K562 (cell line): ENCODE data around the gene VEGFB. TPM values are rescaled to one million over a fixed set of nuclear protein-coding genes. Genes with fewer than 3 reads are reported as not detected.

Experiments used
- ETV6 ChIP-seq, 3 experiments: fragments of 150-350 bp in 1 of 3; sonication (generic) in 1 of 3; formaldehyde crosslinking in 1 of 3; IDR thresholded peaks; 2 replicates each; pipeline versions ENCODE4 v1.6.1 to v1.8.0; 2014 to 2022; ENCODE audit warnings: borderline replicate concordance in 2 of 3, low read depth in 2 of 3, antibody characterized with exemption in 1 of 3, low read length in 1 of 3, mild to moderate bottlenecking in 1 of 3, missing genetic modification reagents in 1 of 3
- RFX1 ChIP-seq: fragments of 450-650 bp; IDR thresholded peaks from 2 replicates; pipeline ENCODE4 v1.6.1; 2016; ENCODE audit warnings: mild to moderate bottlenecking, moderate library complexity
- SPI1 ChIP-seq: IDR thresholded peaks from 2 replicates; pipeline ENCODE4 v1.6.1; 2011; ENCODE audit warnings: low read depth, low read length, control low read depth, borderline replicate concordance
- polyA plus RNA-seq, 8 experiments: library from polyadenylated mRNA; depleted of rRNA in 4 of 8; stranded (reverse) in 5 of 8; unstranded in 3 of 8; fragments of >200 nt; fragmentation: Nextera tagmentation in 2 of 8; fragmentation: Illumina TruSeq in 1 of 8; extraction: Ambion mirVana in 2 of 8; extraction: Trizol in 1 of 8; gene quantifications; 2 replicates each; pipeline versions ENCODE4 v1.2.1 to v1.2.3, GENCODE V29; 2011 to 2014; ENCODE audit warnings: inconsistent platforms in 1 of 8, missing spikeins in 1 of 8
- total RNA-seq, 7 experiments: library from RNA; depleted of rRNA in 6 of 7; stranded (reverse); fragments of >200 nt in 6 of 7; fragmentation: Illumina TruSeq in 2 of 7; extraction: Trizol in 2 of 7; gene quantifications; 2 replicates each; pipeline versions ENCODE4 v1.2.1 to v1.2.3, GENCODE V29; 2011 to 2021; ENCODE audit warnings: low replicate concordance in 1 of 7
- TF ChIP-seq, protein P1 (sequence below): fragments of 200-600 bp; sonication (generic); IDR thresholded peaks from one replicate; pipeline ENCODE4 v1.6.1; 2012; ENCODE audit warnings: mild to moderate bottlenecking, low read depth, low read length, inconsistent platforms
- TF ChIP-seq, protein P2 (sequence below): fragments of 250-450 bp; sonication (Bioruptor Pico); IDR thresholded peaks from 2 replicates; pipeline ENCODE4 v1.8.0; 2022; ENCODE audit warnings: moderate library complexity, mild to moderate bottlenecking, inconsistent platforms
- TF ChIP-seq, protein P3 (sequence below), 2 experiments: IDR thresholded peaks in 1 of 2; conservative IDR thresholded peaks in 1 of 2; 2 replicates each; pipeline ENCODE4 v1.6.1; 2016; ENCODE audit warnings: low read depth in 2 of 2, mild to moderate bottlenecking in 1 of 2, missing compliant biosample characterization in 1 of 2, missing genetic modification characterization in 1 of 2, moderate library complexity in 1 of 2

Gene VEGFB
- total and polyA plus RNA-seq, 9 of the 15 experiments (the other 6 are each of a cell fraction or from before 2014, with no cell fraction given): 11.0 to 83.4 (median 25.7) TPM

DNA sequence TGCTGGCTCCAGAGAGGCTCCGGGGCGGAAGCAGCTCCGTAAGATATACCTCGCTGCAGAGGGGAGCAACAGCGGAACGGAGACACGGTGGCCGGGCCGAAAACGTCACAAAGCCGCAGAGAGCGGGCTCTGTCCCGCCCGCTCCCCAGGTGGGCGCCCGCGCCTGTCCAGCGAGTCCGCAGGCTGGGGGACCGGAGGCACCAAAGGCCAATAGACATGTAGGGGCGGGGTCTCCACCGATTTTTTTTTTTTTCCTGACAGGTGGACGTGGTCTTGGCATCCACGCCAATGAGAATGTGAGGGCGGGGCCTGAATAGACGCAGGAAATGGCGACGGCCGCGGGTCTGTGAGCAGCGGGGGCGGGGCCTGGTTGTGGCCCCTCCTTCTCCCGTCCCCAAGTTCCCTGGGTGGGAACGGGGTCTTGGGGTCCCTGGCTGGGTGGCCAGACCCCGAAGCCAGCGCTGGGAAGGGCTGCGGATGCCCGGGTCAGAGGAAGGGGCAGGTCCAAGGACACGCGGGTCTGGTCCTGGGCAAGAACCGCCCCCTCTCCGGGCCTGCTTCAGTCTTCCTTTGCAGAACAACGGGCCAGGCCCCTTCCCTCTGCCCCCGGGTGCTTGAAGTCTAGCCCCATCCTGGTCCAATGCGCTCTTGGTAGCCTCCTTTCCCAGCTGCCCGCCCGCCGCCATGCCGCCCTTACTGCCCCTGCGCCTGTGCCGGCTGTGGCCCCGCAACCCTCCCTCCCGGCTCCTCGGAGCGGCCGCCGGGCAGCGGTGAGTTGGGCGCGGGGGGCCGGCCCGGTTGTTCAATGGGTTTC, 4.0 kb upstream of the VEGFB start, which contains the start of gene DNAJC4 (continued):
- TF ChIP-seq, protein P1, sequence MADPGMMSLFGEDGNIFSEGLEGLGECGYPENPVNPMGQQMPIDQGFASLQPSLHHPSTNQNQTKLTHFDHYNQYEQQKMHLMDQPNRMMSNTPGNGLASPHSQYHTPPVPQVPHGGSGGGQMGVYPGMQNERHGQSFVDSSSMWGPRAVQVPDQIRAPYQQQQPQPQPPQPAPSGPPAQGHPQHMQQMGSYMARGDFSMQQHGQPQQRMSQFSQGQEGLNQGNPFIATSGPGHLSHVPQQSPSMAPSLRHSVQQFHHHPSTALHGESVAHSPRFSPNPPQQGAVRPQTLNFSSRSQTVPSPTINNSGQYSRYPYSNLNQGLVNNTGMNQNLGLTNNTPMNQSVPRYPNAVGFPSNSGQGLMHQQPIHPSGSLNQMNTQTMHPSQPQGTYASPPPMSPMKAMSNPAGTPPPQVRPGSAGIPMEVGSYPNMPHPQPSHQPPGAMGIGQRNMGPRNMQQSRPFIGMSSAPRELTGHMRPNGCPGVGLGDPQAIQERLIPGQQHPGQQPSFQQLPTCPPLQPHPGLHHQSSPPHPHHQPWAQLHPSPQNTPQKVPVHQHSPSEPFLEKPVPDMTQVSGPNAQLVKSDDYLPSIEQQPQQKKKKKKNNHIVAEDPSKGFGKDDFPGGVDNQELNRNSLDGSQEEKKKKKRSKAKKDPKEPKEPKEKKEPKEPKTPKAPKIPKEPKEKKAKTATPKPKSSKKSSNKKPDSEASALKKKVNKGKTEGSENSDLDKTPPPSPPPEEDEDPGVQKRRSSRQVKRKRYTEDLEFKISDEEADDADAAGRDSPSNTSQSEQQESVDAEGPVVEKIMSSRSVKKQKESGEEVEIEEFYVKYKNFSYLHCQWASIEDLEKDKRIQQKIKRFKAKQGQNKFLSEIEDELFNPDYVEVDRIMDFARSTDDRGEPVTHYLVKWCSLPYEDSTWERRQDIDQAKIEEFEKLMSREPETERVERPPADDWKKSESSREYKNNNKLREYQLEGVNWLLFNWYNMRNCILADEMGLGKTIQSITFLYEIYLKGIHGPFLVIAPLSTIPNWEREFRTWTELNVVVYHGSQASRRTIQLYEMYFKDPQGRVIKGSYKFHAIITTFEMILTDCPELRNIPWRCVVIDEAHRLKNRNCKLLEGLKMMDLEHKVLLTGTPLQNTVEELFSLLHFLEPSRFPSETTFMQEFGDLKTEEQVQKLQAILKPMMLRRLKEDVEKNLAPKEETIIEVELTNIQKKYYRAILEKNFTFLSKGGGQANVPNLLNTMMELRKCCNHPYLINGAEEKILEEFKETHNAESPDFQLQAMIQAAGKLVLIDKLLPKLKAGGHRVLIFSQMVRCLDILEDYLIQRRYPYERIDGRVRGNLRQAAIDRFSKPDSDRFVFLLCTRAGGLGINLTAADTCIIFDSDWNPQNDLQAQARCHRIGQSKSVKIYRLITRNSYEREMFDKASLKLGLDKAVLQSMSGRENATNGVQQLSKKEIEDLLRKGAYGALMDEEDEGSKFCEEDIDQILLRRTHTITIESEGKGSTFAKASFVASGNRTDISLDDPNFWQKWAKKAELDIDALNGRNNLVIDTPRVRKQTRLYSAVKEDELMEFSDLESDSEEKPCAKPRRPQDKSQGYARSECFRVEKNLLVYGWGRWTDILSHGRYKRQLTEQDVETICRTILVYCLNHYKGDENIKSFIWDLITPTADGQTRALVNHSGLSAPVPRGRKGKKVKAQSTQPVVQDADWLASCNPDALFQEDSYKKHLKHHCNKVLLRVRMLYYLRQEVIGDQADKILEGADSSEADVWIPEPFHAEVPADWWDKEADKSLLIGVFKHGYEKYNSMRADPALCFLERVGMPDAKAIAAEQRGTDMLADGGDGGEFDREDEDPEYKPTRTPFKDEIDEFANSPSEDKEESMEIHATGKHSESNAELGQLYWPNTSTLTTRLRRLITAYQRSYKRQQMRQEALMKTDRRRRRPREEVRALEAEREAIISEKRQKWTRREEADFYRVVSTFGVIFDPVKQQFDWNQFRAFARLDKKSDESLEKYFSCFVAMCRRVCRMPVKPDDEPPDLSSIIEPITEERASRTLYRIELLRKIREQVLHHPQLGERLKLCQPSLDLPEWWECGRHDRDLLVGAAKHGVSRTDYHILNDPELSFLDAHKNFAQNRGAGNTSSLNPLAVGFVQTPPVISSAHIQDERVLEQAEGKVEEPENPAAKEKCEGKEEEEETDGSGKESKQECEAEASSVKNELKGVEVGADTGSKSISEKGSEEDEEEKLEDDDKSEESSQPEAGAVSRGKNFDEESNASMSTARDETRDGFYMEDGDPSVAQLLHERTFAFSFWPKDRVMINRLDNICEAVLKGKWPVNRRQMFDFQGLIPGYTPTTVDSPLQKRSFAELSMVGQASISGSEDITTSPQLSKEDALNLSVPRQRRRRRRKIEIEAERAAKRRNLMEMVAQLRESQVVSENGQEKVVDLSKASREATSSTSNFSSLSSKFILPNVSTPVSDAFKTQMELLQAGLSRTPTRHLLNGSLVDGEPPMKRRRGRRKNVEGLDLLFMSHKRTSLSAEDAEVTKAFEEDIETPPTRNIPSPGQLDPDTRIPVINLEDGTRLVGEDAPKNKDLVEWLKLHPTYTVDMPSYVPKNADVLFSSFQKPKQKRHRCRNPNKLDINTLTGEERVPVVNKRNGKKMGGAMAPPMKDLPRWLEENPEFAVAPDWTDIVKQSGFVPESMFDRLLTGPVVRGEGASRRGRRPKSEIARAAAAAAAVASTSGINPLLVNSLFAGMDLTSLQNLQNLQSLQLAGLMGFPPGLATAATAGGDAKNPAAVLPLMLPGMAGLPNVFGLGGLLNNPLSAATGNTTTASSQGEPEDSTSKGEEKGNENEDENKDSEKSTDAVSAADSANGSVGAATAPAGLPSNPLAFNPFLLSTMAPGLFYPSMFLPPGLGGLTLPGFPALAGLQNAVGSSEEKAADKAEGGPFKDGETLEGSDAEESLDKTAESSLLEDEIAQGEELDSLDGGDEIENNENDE: no peak
- TF ChIP-seq, protein P2, sequence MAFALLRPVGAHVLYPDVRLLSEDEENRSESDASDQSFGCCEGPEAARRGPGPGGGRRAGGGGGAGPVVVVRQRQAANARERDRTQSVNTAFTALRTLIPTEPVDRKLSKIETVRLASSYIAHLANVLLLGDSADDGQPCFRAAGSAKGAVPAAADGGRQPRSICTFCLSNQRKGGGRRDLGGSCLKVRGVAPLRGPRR (CRISPR knock-in tag): no peak
- no peak for TF ChIP-seq ETV6 (IDR thresholded peaks at IDR 0.05; ENCODE audit: borderline replicate concordance in 1 of 2, low read depth in 2 of 2, low read length in 1 of 2)
- TF ChIP-seq ETV6 (CRISPR knock-in tag; IDR thresholded peaks at IDR 0.05; ENCODE audit: borderline replicate concordance): no peak
- TF ChIP-seq, protein P3, sequence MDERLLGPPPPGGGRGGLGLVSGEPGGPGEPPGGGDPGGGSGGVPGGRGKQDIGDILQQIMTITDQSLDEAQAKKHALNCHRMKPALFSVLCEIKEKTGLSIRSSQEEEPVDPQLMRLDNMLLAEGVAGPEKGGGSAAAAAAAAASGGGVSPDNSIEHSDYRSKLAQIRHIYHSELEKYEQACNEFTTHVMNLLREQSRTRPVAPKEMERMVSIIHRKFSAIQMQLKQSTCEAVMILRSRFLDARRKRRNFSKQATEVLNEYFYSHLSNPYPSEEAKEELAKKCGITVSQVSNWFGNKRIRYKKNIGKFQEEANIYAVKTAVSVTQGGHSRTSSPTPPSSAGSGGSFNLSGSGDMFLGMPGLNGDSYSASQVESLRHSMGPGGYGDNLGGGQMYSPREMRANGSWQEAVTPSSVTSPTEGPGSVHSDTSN (CRISPR knock-in tag; IDR thresholded peaks at IDR 0.05; ENCODE audit: low read depth): no peak
- TF ChIP-seq, protein P3 (tag; conservative IDR thresholded peaks at IDR 0.05; ENCODE audit: low read depth): peak; percentile 67
- TF ChIP-seq RFX1: no peak
- TF ChIP-seq SPI1: no peak
